Globus pallidus (tissue), 1 donor: ENCODE data around the gene CHTF8.
"Not testable (repeated sequence)": the region's sequence is repeated elsewhere in the genome, so short reads cannot be mapped to it uniquely, and the experiment has no call there.

Source experiments
- DNase-seq: peaks from one replicate; pipeline ENCODE4 v3.0.0-alpha.2; 2015; ENCODE audit warnings: low spot score

Gene CHTF8

GRCh38 chr16:69138608-69139007 is 6.2 kb upstream of the CHTF8 start:
- no peak for DNase-seq

- no peak for DNase-seq
Observed at GRCh38 chr16:69133373-69133954, 1.1 kb upstream of the CHTF8 start.

- peak; percentile 43 for DNase-seq
Observed at GRCh38 chr16:69131839-69132423, 457 bp downstream of the CHTF8 start.

GRCh38 chr16:69131167-69131838 is 1.1 kb downstream of the CHTF8 start:
- DNase-seq, result peak; percentile 34

- no peak for DNase-seq
Observed at GRCh38 chr16:69130461-69130860, 1.9 kb downstream of the CHTF8 start.

- DNase-seq, result no peak
Observed at GRCh38 chr16:69127966-69128510, 4.3 kb downstream of the CHTF8 start.

GRCh38 chr16:69126801-69127200 is 5.6 kb downstream of the CHTF8 start:
- not testable (repeated sequence) for DNase-seq

- DNase-seq, result no peak
Observed at GRCh38 chr16:69126221-69126620, 6.2 kb downstream of the CHTF8 start.

- DNase-seq, result not testable (repeated sequence)
Observed at GRCh38 chr16:69124961-69125360, 7.4 kb downstream of the CHTF8 start.

GRCh38 chr16:69124406-69124805 is 8.0 kb downstream of the CHTF8 start:
- DNase-seq, result not testable (repeated sequence)

GRCh38 chr16:69123910-69124309 is 8.5 kb downstream of the CHTF8 start:
- peak; percentile 61 for DNase-seq

GRCh38 chr16:69120096-69120664 is 12.2 kb downstream of the CHTF8 start:
- no peak for DNase-seq

GRCh38 chr16:69119536-69119935 is 12.9 kb downstream of the CHTF8 start:
- no peak for DNase-seq

GRCh38 chr16:69118994-69119393 is 13.4 kb downstream of the CHTF8 start:
- no peak for DNase-seq

- no peak for DNase-seq
Observed at GRCh38 chr16:69118468-69118867, 13.9 kb downstream of the CHTF8 start.

- no peak for DNase-seq
Observed at GRCh38 chr16:69116906-69117305, 15.5 kb downstream of the CHTF8 start.

GRCh38 chr16:69116256-69116875 is 16.0 kb downstream of the CHTF8 start:
- DNase-seq, result no peak

- no peak for DNase-seq
Observed at GRCh38 chr16:69115837-69116236, 16.6 kb downstream of the CHTF8 start.

- no peak for DNase-seq
Observed at GRCh38 chr16:69115361-69115760, 17.0 kb downstream of the CHTF8 start.

GRCh38 chr16:69114976-69115355 is 17.4 kb downstream of the CHTF8 start:
- DNase-seq, result no peak

- DNase-seq, result no peak
Observed at GRCh38 chr16:69114346-69114975, 17.9 kb downstream of the CHTF8 start.

GRCh38 chr16:69113216-69113615 is 19.2 kb downstream of the CHTF8 start:
- DNase-seq, result no peak
